Hepatocyte (in vitro differentiated cells): ENCODE measurements around the gene EIF4B. TPM values are rescaled to one million over a fixed set of nuclear protein-coding genes. Genes with fewer than 3 reads are reported as not detected.

Experiments
- DNase-seq: peaks from one replicate; pipeline ENCODE4 v3.0.0-alpha.2; 2016; ENCODE audit warnings: low spot score
- H2AFZ ChIP-seq: fragments of 200-600 bp; sonication (generic); 2 replicates; pipeline ENCODE4 v1.6.0; 2016; ENCODE audit warnings: antibody characterized with exemption, mild to moderate bottlenecking
- H3K27ac ChIP-seq: fragments of 200-600 bp; sonication (generic); 2 replicates; pipeline ENCODE4 v1.5.1; 2016; ENCODE audit warnings: mild to moderate bottlenecking
- H3K27me3 ChIP-seq: fragments of 200-600 bp; sonication (generic); 2 replicates; pipeline ENCODE4 v1.6.1; 2016
- H3K36me3 ChIP-seq: fragments of 200-600 bp; sonication (generic); replicated peaks from 2 replicates; pipeline ENCODE4 v1.5.1; 2016; ENCODE audit warnings: low read depth; ENCODE audit not compliant: insufficient read depth
- H3K4me1 ChIP-seq: fragments of 200-600 bp; sonication (generic); 2 replicates; pipeline ENCODE4 v1.5.1; 2016; ENCODE audit warnings: mild to moderate bottlenecking, moderate library complexity; ENCODE audit not compliant: insufficient read depth
- H3K4me2 ChIP-seq: fragments of 200-600 bp; sonication (generic); 2 replicates; pipeline ENCODE4 v1.6.0; 2016
- H3K4me3 ChIP-seq: fragments of 200-600 bp; sonication (generic); 2 replicates; pipeline ENCODE4 v1.5.1; 2016; ENCODE audit warnings: mild to moderate bottlenecking
- H3K79me2 ChIP-seq: fragments of 200-600 bp; sonication (generic); 2 replicates; pipeline ENCODE4 v1.6.0; 2017; ENCODE audit warnings: mild to moderate bottlenecking
- H3K9me2 ChIP-seq: fragments of 200-600 bp; sonication (generic); replicated peaks from 2 replicates; pipeline ENCODE4 v1.6.0; 2017; ENCODE audit warnings: mild to moderate bottlenecking; ENCODE audit not compliant: insufficient read depth
- H3K9me3 ChIP-seq: fragments of 200-600 bp; sonication (generic); 2 replicates; pipeline ENCODE4 v1.5.1; 2016; ENCODE audit warnings: low read depth, mild to moderate bottlenecking
- H4K20me1 ChIP-seq: fragments of 200-600 bp; sonication (generic); 2 replicates; pipeline ENCODE4 v1.6.0; 2016; ENCODE audit warnings: mild to moderate bottlenecking; ENCODE audit not compliant: insufficient read depth, poor library complexity, severe bottlenecking
- EZH2 ChIP-seq: fragments of 200-600 bp; sonication (generic); IDR thresholded peaks from 2 replicates; pipeline ENCODE4 v1.6.1; 2016; ENCODE audit warnings: antibody characterized with exemption, mild to moderate bottlenecking, borderline replicate concordance
- EZH2phosphoT487 ChIP-seq: fragments of 200-600 bp; sonication (generic); IDR thresholded peaks from one replicate; pipeline ENCODE4 v1.6.1; 2018; ENCODE audit warnings: antibody characterized with exemption, mild to moderate bottlenecking, low read depth, moderate library complexity; ENCODE audit not compliant: unreplicated experiment, severe bottlenecking
- WGBS: methylation state at CpG from one replicate; pipeline ENCODE4 v1.1.6; 2016; ENCODE audit warnings: low lambda C conversion rate; ENCODE audit errors: missing lambda C conversion rate; 5-methylcytosine and 5-hydroxymethylcytosine counted together
- polyA plus RNA-seq: library from polyadenylated mRNA; unstranded; fragments of >200 nt; fragmentation: Nextera tagmentation; extraction: Ambion mirVana; gene quantifications from 2 replicates; pipeline ENCODE4 v1.2.1, GENCODE V29; 2016
- total RNA-seq: library from RNA; depleted of rRNA; stranded (reverse); fragments of >200 nt; gene quantifications from 2 replicates; pipeline ENCODE4 v1.2.3, GENCODE V29; 2014
- TF ChIP-seq, protein P1 (sequence below): fragments of 200-600 bp; sonication (generic); IDR thresholded peaks from 2 replicates; pipeline ENCODE4 v1.5.1; 2016; ENCODE audit warnings: antibody characterized with exemption, mild to moderate bottlenecking; ENCODE audit not compliant: poor library complexity

EIF4B gene
- total and polyA plus RNA-seq, 2 experiments from 2014 or later: 53.5 to 435 TPM

DNA sequence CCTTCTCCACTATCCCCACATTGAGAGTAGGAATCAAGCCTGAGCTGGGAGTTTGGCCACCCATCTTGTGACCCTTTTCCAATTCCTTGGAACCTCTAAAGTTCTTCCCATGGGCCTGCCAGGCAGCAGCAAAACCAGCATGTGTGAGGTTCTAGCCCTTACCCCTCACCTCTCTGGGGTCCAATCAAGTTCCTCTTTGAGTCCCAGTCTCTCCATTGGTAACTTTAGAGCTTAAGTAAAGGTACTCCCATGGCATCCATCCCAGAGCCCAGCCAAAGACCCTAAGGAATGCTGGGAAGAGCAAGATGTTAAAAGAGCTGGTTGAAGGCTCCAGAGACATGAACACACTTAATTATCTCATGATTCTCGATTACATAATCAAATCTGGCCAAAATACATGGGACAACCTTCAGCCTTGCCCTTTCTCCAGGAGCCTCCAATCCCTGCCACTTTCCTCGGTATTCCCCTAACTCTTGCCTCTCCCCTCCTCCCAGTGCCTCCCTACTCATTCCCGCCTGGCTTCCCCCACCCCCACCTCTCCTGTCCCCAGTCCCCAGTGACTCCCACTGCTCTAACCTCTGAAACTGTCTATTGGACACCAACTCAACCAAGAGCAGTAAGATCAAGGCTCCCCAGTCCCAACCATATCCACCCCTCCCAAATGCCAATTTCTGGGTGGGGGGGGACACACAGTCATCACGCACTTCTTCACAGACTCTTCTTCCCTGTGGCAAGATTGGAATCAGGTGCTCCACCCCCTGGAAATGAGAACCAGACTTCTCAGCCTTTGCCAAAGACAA lies 38.8 kb downstream of the EIF4B start:
- peak overlapping the region; percentile 94 for H3K27ac ChIP-seq
- 70% methylated on average over 2 of the region's 4 CpGs for WGBS
- H3K4me1 ChIP-seq: peaks cover 48% of the 10 kb centered on the region
- peak overlapping the region; percentile 93 for H3K4me2 ChIP-seq
- no peaks in the 10 kb centered on the region for H4K20me1 ChIP-seq
- H3K27me3 ChIP-seq: no peaks in the 10 kb centered on the region
- no peaks in the 10 kb centered on the region for H3K9me2 ChIP-seq
- no peak for TF ChIP-seq EZH2
- TF ChIP-seq, protein P1, sequence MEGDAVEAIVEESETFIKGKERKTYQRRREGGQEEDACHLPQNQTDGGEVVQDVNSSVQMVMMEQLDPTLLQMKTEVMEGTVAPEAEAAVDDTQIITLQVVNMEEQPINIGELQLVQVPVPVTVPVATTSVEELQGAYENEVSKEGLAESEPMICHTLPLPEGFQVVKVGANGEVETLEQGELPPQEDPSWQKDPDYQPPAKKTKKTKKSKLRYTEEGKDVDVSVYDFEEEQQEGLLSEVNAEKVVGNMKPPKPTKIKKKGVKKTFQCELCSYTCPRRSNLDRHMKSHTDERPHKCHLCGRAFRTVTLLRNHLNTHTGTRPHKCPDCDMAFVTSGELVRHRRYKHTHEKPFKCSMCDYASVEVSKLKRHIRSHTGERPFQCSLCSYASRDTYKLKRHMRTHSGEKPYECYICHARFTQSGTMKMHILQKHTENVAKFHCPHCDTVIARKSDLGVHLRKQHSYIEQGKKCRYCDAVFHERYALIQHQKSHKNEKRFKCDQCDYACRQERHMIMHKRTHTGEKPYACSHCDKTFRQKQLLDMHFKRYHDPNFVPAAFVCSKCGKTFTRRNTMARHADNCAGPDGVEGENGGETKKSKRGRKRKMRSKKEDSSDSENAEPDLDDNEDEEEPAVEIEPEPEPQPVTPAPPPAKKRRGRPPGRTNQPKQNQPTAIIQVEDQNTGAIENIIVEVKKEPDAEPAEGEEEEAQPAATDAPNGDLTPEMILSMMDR: no peak
- no peak for TF ChIP-seq EZH2phosphoT487
- no peaks in the 10 kb centered on the region for H3K9me3 ChIP-seq
- no peak overlapping the region for H3K4me3 ChIP-seq
- H2AFZ ChIP-seq: no peak overlapping the region
- H3K79me2 ChIP-seq: peaks cover 17% of the 10 kb centered on the region
- H3K36me3 ChIP-seq: no peaks in the 10 kb centered on the region
- no peak for DNase-seq

- Histone ChIP-seq H3K9me3 (no peaks in the 10 kb centered on the region), H2AFZ (no peak overlapping the region), H3K27me3 (no peaks in the 10 kb centered on the region), H3K27ac (peak overlapping the region; percentile 94), H3K4me3 (peak overlapping the region; percentile 44), H3K79me2 (peaks cover 22% of the 10 kb centered on the region), H3K36me3 (no peaks in the 10 kb centered on the region), H4K20me1 (no peaks in the 10 kb centered on the region), H3K4me1 (peaks cover 53% of the 10 kb centered on the region), H3K9me2 (no peaks in the 10 kb centered on the region), H3K4me2 (peak overlapping the region; percentile 93)
- TF ChIP-seq EZH2 (no peak), EZH2phosphoT487 (no peak)
- TF ChIP-seq, protein P1: no peak
- WGBS: 50% methylated on average over 5 of the region's 5 CpGs
- DNase-seq: peak; percentile 39
Observed at GRCh38 chr12:53045696-53046045, 39.4 kb downstream of the EIF4B start.

GRCh38 chr12:53046655-53047220 lies 40.5 kb downstream of the EIF4B start:
- WGBS: 1% methylated on average over 28 of the region's 44 CpGs
- DNase-seq: no peak
- TF ChIP-seq, protein P1: no peak
- TF ChIP-seq EZH2phosphoT487 (no peak), EZH2 (no peak)
- no peaks in the 10 kb centered on the region for H3K9me3 ChIP-seq
- H2AFZ ChIP-seq: peak overlapping the region; percentile 55
- peaks cover 30% of the 10 kb centered on the region for H3K79me2 ChIP-seq
- H3K27me3 ChIP-seq: no peaks in the 10 kb centered on the region
- no peaks in the 10 kb centered on the region for H3K9me2 ChIP-seq
- H3K36me3 ChIP-seq: no peaks in the 10 kb centered on the region
- H3K4me2 ChIP-seq: peak overlapping the region; percentile 93
- H3K27ac ChIP-seq: peak overlapping the region; percentile 94
- H3K4me3 ChIP-seq: peak overlapping the region; percentile 44
- H3K4me1 ChIP-seq: peaks cover 64% of the 10 kb centered on the region
- H4K20me1 ChIP-seq: no peaks in the 10 kb centered on the region
